ENCODE results near the gene EBF3. TPM values are rescaled to one million over a fixed set of nuclear protein-coding genes. Genes with fewer than 3 reads are reported as not detected.

The EBF3 gene
- total RNA-seq, 1 experiment from 2014 or later = not detected

DNA sequence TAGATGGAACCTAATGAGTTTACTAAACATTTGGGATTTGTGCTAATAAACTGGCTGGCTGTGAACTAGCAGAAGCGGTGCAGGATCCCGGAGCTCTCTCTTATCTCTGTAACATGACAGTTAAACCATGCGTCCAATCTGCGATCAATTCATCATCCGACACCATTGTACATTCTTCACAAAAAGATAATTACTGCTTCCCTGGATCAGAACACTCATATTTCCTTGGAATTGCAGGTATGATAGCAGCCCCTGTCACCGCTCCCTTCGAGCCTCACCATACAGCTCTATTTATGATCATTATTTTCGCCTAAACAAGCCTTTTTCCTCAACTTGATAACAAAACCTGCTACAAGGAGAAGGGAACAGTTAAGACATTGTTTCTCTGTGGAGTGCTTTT is 18.5 kb downstream of the EBF3 start:
- no peak for DNase-seq (ENCODE audit: low spot score)

DNA sequence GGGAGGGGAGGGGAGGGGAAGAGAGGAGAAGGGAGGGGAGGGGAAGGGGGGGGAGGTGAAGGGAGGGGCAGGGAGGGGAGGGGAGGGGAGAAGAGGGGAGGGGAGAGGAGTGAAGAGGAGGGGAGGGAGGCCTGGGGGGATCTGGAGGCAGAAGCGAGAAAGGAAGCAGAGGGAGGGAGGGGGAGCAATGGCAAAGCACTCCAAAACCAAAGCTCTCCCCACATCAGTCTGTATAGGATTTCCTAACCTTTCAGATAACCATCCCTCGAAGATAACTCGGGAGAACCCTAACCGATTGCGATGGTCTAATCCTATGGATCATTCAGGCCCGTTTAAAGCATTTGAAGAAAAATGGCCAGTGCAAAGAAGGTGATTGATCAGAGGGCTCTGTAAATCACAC is 19.0 kb downstream of the EBF3 start:
- no peak for DNase-seq (ENCODE audit: low spot score)

GRCh38 chr10:129944456-129944855 is 19.6 kb downstream of the EBF3 start:
- no peak for DNase-seq (ENCODE audit: low spot score)

- DNase-seq (ENCODE audit: low spot score) = no peak
Observed at GRCh38 chr10:129942936-129943715, 20.9 kb downstream of the EBF3 start.

GRCh38 chr10:129942391-129942790 is 21.7 kb downstream of the EBF3 start:
- no peak for DNase-seq (ENCODE audit: low spot score)

DNA sequence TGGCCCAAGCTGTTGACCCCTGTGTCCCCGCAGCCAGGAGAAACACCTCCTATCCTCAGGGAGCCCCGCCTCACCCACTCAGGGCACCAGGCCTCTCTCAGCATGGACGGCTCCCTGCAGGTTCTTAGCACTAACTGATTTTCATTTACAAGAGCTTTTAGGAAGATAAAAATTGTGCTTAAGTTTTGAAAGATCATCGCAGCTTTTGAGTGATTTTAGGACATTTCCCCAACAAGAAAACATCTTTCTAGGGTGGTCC is 22.1 kb downstream of the EBF3 start:
- no peak for DNase-seq (ENCODE audit: low spot score)

- no peak for DNase-seq (ENCODE audit: low spot score)
Observed at GRCh38 chr10:129941199-129942018, 22.7 kb downstream of the EBF3 start.

DNA sequence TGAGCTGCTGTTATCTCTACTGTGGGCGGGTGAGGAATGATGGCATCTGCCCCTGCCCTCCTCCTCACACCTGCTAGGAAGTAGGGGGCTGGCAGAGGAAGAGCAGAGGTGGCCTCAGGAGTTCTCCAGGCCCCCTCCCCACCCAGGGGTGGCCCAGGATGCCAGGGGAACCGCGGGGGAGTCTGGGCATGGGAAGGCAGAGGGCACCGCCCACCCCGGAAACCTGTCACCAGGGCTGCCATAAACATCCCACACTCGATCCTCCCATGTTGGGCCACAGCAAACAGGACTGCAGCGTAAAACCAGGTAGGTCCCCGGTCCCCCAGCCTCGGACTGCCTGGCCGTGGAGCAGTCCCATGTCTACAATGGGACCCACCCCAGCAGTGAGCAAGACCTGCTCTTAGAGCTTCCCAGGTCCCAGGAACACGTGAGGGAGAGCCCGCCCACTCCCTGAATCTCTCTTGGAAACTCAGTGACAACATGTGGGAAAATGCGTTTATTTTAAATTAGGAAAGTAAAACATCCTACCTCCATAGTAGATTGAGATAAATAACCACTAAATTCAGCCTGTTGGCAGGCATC is 23.4 kb downstream of the EBF3 start:
- no peak for DNase-seq (ENCODE audit: low spot score)

DNA sequence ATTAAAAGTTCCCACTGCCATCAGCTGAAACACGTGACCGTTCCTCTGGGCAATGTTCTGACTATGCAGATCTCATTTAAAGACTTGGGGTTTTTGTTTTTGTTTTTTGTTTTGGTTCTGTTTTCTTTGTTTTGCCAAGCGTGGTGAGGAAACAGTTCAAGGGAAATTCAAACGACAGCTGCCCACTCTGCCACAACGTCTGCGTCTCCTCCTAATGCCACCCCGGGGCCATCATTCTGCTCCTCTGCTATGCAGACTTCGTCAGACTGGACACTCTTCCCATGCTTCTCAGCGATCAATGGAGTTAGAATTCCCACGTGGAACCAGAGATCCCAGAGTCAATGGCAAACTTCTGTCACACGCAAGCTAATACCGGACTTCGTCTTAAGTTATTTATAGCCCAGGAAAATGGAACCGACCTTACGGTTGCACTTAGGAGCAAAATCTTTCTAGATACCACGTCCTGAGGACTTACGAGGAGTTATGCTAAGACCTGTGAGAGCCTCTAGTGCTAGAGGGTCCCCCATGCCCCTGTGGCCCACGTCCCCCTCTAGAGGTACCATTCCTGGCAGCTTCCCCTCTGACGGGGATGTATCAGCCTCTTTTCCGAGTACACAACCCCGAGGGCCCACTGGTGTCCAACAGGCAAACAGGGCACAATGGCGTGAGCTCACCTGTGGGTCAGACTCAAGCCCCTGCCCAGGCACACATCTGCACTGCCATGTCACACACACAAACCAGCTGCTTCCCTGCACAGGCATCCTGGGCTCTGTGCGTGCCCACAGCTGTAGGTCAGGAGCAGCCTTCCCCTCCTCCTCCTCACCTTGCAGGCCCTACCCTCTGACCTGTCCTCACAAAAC is 24.4 kb downstream of the EBF3 start:
- DNase-seq (ENCODE audit: low spot score) = no peak

- DNase-seq (ENCODE audit: low spot score) = no peak
Observed at GRCh38 chr10:129938460-129938859, 25.6 kb downstream of the EBF3 start.

DNA sequence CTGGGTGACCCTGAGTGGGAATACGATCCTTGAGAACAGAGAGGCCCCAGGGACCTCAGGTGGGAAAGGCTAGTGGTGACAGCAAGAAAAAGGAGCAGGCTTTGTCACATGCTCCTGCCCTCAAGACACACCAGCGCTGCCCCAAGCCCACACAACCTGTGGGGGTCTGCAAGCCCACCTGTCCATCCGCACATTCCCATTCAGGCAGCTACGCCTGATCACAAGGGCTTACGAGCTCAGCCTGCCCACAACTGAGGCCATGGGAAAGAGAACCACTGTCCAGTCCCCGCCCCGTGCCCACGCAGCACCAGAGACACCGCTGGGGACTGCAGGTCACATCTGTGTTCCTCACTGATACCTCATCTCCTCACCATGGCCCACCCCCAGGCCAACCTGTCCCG is 26.7 kb downstream of the EBF3 start:
- DNase-seq (ENCODE audit: low spot score) = no peak

GRCh38 chr10:129936923-129937300 is 27.2 kb downstream of the EBF3 start:
- no peak for DNase-seq (ENCODE audit: low spot score)

DNA sequence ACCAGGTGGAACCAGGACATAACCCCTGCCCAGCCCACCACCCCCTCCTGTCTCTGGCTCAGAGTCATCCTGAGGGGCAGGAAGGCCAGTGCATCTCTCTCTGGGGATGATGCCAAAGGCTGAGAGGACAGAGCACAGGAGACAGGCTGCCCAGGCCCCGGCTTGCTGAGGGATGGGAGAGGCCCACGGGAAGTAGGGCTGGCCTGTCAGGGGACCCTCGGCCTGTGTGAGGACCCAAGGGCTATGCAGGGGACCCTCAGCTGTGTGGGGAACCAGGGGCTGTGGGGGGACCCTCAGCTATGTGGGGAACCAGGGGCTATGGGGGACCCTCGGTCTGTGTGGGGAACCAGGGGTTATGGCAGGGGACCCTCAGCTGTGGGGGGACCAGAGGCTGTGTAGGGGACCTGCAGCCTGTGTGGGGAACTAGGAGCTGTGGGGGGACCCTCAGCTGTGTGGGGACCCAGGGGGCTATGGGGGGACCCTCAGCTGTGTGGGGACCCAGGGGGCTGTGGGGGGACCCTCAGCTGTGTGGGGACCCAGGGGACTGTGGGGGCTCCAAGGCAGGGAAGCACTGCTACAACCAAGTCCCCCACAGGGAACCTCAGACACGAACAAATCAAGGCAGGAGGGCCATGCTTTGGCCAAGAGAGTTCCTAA is 27.7 kb downstream of the EBF3 start:
- DNase-seq (ENCODE audit: low spot score) = no peak

DNA sequence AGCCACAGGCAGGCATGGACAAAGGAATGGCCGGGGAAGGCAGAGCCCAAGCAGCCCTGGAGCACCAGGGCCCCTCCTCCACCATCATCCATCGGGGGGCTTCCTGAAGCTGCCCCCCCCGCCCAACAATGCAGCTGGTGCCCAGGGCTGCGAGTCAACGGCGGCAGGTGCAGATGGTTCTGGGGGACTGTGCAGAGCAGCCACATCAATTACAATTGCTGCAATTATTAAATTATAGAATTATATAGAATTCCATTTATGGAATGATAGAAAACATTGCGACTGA is 28.3 kb downstream of the EBF3 start:
- no peak for DNase-seq (ENCODE audit: low spot score)

- no peak for DNase-seq (ENCODE audit: low spot score)
Observed at GRCh38 chr10:129935102-129935866, 28.8 kb downstream of the EBF3 start.

DNA sequence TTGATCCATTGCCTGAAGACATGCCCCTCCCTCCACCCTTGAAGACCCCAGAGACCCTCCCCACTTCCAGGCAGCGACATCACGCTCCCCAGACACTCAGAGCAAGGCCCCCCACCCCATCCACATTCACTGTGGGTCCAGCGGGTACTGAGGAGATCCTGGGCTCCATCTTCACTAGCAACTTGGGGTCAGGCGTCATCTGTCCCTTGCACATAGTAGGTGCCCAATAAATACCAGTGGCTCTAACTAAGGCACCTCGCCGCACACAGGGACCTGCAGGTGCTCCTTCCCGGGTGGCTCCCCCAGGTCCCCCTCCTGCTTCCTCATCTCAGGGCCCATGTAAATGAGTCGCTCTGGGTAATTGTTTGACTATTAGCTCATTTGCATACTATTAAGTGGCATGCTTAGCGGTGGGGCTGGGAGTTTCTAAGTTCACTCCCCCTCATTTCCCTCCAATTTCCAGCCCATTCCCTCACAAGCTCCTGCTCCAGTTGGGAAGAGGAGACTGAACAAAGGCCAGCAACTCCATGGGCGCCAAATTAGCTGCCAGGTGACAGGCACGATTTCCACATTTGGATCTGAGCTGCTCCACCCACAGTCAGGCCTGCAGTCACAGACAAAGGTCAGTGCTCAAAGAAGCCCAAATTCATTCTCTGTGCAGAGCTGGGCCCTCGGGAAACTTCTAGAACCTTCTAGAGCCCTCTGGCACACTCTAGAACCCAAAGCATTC is 29.7 kb downstream of the EBF3 start:
- no peak for DNase-seq (ENCODE audit: low spot score)

DNA sequence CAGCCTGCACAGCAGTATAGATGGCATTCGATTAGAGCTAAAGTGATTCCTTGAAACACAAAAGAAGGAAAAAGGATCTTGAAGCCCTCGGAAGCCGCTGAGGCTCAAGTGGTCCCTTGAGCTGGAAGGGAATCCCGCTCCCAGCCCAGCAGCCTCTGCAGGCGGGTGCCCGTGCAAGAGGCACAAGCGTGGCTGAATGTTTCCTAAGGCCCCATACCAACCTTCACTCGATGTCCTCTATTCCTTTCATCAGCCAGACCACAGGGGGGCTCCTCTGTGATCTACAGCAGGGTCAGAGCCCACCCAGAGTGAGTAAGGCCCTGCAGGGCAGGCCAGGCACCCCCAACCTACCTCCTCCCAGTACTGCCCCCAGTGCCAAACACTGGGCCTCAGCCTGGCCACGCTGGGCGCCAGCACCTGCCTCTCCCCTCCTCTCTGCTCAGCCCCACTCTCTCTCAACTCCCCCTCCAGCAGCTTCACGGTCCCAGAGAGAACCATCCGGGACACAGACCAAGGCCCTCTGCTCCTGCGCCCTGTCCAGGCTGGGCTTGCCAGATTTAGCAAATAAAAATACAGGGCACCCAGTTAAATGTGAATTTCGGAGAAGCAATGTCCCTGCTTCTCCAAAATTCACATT is 30.5 kb downstream of the EBF3 start:
- no peak for DNase-seq (ENCODE audit: low spot score)

DNA sequence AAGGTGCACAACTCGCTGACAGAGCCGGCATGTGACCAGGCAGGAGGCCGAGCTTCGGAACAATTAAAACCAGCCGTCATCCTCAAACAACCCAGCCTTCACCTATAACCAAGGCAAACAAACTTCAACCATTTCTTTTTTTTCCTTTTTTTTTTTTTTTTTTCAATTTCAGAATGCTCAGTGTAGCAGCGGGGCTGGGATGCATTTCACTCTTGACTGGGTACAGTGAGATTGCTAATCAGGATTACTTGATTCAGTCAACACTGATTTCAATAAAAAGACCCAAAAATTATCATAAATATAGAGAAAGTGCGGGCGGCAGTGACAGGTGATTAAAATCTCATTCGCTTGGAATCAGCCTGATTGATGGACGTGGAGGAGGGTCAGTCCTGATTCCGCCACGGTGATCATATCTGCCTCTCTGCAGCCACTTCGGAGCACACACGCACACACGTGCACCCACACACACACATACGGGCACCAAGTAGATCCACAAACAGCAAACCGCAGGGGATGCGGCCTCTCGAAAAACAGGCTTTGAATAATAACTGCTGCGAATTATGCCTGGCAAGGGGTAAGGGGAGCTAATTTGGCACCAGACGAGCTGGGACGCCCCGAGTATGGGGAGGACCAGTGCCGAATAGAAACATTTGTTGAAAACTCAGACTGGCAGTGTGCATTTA is 31.2 kb downstream of the EBF3 start:
- DNase-seq (ENCODE audit: low spot score) = no peak

DNA sequence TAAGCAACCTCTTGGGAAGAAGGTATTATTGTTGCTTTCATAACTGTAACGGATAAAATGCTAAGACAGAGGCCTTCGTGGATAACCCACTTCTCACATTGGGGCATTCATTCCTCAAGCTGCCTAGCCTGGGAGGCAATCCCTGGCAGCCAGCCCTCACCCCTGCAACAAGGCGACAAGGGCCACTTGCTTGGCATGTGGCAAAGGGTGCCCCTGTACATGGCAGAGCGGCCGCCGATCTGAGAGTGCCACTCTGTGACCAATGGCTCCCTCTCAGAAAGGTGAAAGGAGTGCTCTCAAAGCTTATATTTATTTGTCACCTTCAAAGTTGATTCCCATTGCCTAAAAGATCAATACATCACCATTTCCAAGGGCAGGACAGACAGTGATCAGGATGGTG is 31.9 kb downstream of the EBF3 start:
- no peak for DNase-seq (ENCODE audit: low spot score)
